Muscle layer of colon (tissue), 2 donors: Measurements from ENCODE around the gene MEF2D.

Experiments
- H3K27ac ChIP-seq: one replicate; pipeline ENCODE4 v1.7.0; 2013; ENCODE audit warnings: low read depth, mild to moderate bottlenecking, low read length, moderate library complexity
- H3K27me3 ChIP-seq, 2 donors: one replicate each; pipeline ENCODE4 v1.7.0; 2013; ENCODE audit warnings: low read length in 2 of 2, mild to moderate bottlenecking in 2 of 2; ENCODE audit not compliant: insufficient read depth in 2 of 2, control insufficient read depth in 1 of 2
- H3K36me3 ChIP-seq: one replicate; pipeline ENCODE4 v1.7.0; 2013; ENCODE audit warnings: mild to moderate bottlenecking, low read length; ENCODE audit not compliant: insufficient read depth
- H3K4me1 ChIP-seq: one replicate; pipeline ENCODE4 v1.7.0; 2013; ENCODE audit warnings: mild to moderate bottlenecking, low read length; ENCODE audit not compliant: insufficient read depth
- H3K4me3 ChIP-seq, 2 donors: one replicate each; pipeline ENCODE4 v1.7.0; 2013; ENCODE audit warnings: low read length in 2 of 2, low read depth in 1 of 2, mild to moderate bottlenecking in 1 of 2, moderate library complexity in 1 of 2
- H3K9ac ChIP-seq: one replicate; pipeline ENCODE4 v1.7.0; 2013; ENCODE audit warnings: low read length
- H3K9me3 ChIP-seq: one replicate; pipeline ENCODE4 v1.7.0; 2013; ENCODE audit warnings: mild to moderate bottlenecking, low read length
- donor health status: abdominal sarcoma.
- donor health status: Adenocarcinoma of cecum.

The MEF2D gene

DNA sequence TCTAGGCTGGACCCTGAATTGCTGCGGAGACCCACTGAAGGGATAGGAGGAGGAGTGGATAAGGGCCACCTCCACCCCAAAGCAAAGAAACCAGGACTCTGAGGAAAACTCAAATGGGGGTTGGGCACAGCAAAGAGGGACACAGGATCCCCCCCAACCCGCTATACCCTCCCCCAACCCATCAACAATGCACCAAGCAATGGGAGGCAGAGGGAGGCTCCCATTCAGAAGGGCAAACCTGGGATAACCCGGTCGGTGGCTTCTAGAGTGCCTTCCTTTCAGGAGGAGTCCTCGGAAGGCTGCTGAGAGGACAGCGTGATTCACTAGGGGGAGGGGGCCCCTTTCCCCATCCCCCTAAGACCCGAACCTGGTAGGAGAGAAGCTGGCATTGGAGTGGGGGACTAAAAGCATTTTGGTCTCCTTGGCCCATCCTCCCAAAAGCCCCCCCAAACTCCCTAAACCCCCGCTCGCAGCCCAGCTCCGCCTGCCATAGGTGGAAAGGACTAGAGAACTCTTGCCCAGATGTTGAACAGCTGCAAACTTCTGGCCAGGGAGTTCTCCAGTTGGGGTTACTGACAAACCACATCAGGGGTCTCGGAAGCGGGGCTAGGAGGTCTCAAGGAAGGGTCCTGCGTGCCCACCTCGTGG is 1.3 kb downstream of the MEF2D start:
- H3K27ac ChIP-seq, result peak overlapping the region; percentile 78
- H3K9ac ChIP-seq, result peak overlapping the region; percentile 88
- peaks cover 79% of the 10 kb centered on the region for H3K4me1 ChIP-seq
- no peaks in the 10 kb centered on the region for H3K9me3 ChIP-seq
- peaks cover 7% of the 10 kb centered on the region for H3K36me3 ChIP-seq
- no peaks in the 10 kb centered on the region for H3K27me3 ChIP-seq
- H3K4me3 ChIP-seq, result peak overlapping the region; percentile 87 to 100

DNA sequence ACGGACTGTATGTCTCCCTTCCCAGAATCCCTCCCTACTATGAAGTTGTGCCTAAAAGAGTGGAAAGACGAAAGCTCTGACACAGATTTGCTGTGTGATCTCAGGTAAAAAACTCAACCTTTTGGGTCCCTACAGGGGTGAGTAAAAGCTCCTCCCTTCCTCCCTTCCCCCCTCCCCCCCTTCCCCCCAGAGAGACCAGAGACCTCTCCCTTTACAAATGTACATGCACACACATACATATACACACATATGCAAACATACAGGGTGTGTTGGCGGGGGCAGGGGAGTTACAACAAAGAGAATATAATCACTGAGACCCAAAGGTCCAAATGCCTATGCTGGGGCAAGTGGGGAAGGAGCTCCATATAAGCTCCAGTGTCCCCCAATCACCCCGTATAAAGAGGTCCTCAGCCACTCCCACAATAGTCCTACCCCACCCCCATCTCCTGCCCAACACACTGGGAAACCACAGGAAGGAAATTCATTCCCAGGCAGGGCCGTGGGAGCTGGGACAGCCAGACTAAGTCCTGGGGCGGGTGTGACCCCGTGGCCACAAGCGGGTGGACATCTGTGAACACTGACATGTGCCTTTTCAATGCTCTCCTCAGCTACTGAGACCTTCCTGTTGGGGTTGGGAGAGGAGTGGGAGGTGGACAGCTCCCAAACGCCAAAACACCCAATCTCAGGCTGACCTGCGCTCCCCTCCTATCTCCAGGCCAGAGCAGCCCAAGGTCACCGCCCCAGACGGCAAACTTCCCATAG is 2.0 kb downstream of the MEF2D start:
- Histone ChIP-seq H3K4me3 (peak overlapping the region; percentile 87 to 100), H3K4me1 (peaks cover 79% of the 10 kb centered on the region), H3K9ac (peak overlapping the region; percentile 88), H3K36me3 (peaks cover 7% of the 10 kb centered on the region), H3K9me3 (no peaks in the 10 kb centered on the region), H3K27ac (peak overlapping the region; percentile 78), H3K27me3 (no peaks in the 10 kb centered on the region)

DNA sequence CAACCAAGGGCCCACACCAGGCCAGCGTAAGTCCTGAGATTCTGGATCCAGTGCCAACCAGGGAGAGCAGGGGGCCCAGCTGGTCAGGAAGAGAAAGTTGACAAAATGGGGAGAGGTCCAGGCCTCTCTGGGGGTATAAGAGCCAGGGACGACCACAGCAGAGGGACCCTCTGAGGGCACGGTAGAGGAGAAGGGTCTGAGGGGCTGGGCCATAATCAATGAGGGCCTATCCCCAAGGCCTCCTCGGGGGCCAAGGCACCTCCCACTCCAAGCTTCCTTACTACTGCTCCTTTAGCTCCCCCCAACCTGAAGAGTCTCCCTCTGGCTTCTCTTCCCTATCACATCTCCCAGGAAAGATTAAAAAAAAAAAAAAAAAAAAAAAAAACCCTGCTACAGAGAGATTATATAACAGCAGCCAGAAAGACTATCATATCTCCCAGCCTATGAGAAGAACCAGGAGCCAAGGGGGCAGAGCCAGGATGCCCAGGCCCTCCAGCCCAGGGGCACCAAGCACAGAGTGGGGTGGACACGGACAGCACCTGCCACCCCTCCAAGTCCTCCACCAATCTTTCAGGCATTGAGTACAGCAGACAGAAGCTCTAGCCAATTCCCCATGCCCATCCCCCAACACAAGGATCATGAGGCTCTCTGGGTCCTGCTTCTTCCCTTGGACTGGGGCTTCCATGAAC is 2.7 kb downstream of the MEF2D start:
- H3K36me3 ChIP-seq, result peaks cover 7% of the 10 kb centered on the region
- H3K4me1 ChIP-seq, result peaks cover 79% of the 10 kb centered on the region
- H3K27me3 ChIP-seq, result no peaks in the 10 kb centered on the region
- H3K9me3 ChIP-seq, result no peaks in the 10 kb centered on the region
- peak overlapping the region; percentile 88 for H3K9ac ChIP-seq
- H3K4me3 ChIP-seq, result peak overlapping the region; percentile 87 to 100
- peak overlapping the region; percentile 78 for H3K27ac ChIP-seq

DNA sequence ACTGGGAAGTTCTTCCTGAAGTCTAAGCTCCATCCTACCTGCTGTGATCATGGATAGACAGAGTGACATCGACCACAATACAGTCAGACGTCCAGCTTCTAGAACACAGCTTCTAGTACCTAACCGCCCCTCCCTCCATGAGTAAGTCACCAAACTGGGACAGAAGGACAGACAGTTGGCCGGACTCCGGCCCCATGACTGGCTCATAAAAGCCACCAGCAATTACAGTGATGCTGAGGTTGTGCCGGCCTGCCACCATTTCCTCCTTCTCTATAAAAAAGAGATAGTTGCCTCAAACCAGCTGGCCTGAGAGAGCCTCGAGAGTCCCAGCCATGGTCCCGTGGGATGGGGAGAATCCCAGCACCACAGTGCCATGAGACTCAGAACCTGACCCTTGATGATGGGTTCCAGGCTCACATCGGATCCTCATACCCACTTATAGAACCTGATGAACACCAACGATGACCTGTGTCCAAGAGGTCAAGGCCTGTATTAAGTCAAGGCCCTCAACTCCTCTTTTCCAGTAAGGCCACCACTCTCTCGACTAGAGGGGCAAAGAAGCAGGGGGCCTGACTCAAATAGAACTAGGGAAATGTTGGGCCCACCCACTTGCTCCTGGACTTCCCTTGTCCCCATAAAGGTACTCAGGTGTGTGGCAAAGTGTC is 3.4 kb downstream of the MEF2D start:
- H3K9me3 ChIP-seq, result no peaks in the 10 kb centered on the region
- H3K36me3 ChIP-seq, result peaks cover 7% of the 10 kb centered on the region
- peak overlapping the region; percentile 50 for H3K9ac ChIP-seq
- no peaks in the 10 kb centered on the region for H3K27me3 ChIP-seq
- H3K4me3 ChIP-seq, result peak overlapping the region in 1 of 2 donors; percentile 87
- peaks cover 79% of the 10 kb centered on the region for H3K4me1 ChIP-seq
- H3K27ac ChIP-seq, result peak overlapping the region; percentile 78

DNA sequence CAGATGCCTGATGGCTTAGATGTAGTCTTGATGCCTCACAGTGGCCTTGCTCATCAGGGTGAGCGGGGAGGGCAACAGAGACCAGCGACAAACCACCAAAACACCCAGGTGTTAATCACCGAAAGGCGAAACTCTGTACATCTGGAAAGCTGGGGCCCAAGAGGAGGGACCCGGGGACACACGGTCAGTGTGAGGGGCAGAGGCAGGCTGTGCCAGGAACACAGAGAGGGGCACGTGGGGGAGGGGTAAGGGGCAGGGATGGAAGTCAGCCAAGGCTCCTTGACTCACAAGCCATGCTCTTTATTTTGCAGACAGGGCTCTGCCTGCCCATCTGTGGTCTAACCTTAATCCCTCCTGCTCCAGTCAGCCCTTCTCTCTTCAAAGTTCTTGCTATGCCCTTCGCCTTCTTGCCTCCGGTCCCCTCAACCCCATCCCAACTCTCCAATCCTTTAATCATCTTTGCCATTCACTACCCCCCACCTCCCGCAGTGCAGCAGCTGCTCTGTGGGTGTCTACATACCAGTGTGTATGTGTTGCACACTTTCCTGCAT is 4.3 kb downstream of the MEF2D start:
- Histone ChIP-seq H3K36me3 (peaks cover 7% of the 10 kb centered on the region), H3K9me3 (no peaks in the 10 kb centered on the region), H3K4me3 (peak overlapping the region; percentile 13 to 87), H3K27me3 (no peaks in the 10 kb centered on the region), H3K9ac (peak overlapping the region; percentile 50), H3K27ac (peak overlapping the region; percentile 78), H3K4me1 (peaks cover 80% of the 10 kb centered on the region)

DNA sequence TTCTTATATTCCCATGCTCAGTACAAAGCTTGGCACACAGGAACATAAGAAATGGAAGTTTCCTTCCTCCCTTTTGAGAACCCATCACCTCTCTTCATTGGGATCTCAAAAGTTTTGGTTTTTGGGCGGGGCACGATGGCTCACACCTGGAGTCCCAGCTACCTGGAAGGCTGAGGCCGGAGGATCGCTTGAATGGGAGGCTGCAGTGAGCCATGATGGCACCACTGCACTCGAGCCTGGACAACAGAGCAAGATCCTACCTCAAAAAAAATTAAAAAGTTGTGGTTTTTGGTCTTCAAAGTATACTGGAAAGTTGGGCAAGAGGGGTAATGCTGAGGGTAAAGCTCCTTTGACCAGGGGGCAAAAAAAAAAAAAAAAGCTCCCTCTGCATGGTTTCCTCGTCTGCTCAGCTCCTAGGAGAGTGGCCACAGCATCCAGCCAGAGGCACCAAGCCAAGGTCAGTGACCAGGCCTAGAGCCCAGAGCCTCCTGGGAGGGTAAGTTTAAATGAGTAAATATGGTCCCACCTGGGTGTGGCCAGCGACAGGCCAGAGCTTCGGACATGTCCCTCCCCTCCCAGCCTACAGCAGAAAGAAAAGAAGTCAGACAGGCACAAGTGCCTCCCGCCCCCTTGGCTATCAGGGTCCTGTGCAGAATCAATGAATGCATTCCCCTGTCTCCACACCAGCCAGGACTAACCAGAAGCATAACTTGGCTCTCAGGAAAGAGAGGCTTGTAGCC is 5.0 kb downstream of the MEF2D start:
- H3K27me3 ChIP-seq, result no peaks in the 10 kb centered on the region
- peaks cover 87% of the 10 kb centered on the region for H3K4me1 ChIP-seq
- H3K36me3 ChIP-seq, result peaks cover 7% of the 10 kb centered on the region
- peak overlapping the region; percentile 13 to 87 for H3K4me3 ChIP-seq
- peak overlapping the region; percentile 50 for H3K9ac ChIP-seq
- H3K9me3 ChIP-seq, result no peaks in the 10 kb centered on the region
- H3K27ac ChIP-seq, result peak overlapping the region; percentile 78

DNA sequence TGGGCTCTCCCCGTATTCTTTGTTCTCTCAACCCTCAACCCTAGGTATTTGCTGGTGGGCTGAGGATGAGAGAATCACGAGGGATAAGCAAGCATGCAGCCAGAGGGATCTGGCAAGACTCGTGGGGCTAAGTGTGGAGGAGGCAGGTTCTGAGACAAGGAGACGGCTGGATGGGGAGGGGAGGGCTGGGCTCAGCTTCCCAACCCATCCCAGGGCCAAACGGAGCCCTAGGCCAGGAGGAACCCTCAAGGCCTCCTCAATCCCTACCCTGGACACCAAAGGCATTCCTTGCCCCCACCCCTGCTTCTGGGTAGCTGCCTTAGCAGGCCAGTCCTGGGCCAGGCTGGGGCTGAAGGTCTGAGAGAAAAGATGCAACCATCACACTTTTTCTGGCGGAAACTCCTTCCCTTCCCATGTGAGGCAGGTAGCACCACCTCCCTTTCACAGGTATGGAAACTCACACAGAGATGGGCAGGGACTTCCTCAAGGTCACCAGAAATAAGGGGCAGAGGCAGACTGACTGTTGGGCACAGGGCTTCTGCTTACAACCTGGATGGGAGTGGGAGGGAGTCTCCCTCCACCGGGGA is 6.2 kb downstream of the MEF2D start:
- Histone ChIP-seq H3K27ac (peak overlapping the region; percentile 4), H3K4me3 (peak overlapping the region in 1 of 2 donors; percentile 6), H3K9me3 (no peaks in the 10 kb centered on the region), H3K36me3 (peaks cover 7% of the 10 kb centered on the region), H3K9ac (peak overlapping the region; percentile 50), H3K27me3 (no peaks in the 10 kb centered on the region), H3K4me1 (peaks cover 99% of the 10 kb centered on the region)

DNA sequence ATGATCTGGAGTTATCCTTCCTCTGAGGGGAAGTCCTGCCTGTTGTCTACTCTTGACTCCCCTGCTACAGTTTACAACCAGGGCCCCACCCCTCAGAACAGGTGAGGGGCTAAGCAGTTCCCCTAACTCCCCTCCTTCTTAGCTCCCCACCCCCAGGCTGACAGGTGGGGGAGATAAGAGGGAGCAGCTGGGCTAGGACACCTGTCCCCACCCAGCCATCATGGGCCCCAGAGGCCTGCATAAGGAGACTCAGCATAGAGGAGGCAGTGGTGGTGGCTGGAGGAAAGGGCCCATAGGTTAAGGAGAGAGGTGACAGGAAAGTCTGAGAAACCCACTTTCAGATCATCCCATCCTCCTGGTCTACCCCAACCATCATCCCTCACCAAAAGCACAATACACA is 6.8 kb downstream of the MEF2D start:
- H3K9ac ChIP-seq, result peak overlapping the region; percentile 39
- no peaks in the 10 kb centered on the region for H3K27me3 ChIP-seq
- H3K4me1 ChIP-seq, result peaks cover 100% of the 10 kb centered on the region
- H3K27ac ChIP-seq, result peak overlapping the region; percentile 61
- no peaks in the 10 kb centered on the region for H3K9me3 ChIP-seq
- H3K36me3 ChIP-seq, result peaks cover 8% of the 10 kb centered on the region
- H3K4me3 ChIP-seq, result peak overlapping the region in 1 of 2 donors; percentile 6

DNA sequence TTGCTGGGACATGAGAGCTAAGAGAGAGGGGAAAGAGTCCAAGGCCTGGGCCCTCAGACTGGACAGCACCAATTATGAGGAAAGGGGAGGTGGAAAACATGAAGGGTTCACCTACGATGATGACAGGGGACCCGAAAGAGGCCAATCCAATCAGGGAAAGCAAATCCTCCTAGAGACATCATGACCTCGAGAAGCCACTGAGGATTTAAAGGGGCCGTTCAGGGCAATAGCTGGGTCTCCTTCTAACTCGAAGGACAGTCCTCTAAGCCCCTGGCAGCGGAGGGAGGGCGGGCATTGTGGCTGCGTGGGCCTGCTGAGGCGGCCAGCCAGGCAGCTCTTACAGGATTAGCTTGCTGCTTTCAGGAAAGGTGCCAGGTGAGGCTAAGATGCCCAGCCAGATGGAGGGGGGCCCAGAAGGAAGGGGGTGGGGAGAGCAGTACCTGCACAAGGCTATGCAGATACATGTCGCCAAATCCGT is 7.4 kb downstream of the MEF2D start:
- H3K36me3 ChIP-seq, result peaks cover 12% of the 10 kb centered on the region
- no peaks in the 10 kb centered on the region for H3K27me3 ChIP-seq
- H3K4me1 ChIP-seq, result peaks cover 100% of the 10 kb centered on the region
- peak overlapping the region in 1 of 2 donors; percentile 6 for H3K4me3 ChIP-seq
- H3K9me3 ChIP-seq, result no peaks in the 10 kb centered on the region
- peak overlapping the region; percentile 61 for H3K27ac ChIP-seq
- H3K9ac ChIP-seq, result peak overlapping the region; percentile 39

DNA sequence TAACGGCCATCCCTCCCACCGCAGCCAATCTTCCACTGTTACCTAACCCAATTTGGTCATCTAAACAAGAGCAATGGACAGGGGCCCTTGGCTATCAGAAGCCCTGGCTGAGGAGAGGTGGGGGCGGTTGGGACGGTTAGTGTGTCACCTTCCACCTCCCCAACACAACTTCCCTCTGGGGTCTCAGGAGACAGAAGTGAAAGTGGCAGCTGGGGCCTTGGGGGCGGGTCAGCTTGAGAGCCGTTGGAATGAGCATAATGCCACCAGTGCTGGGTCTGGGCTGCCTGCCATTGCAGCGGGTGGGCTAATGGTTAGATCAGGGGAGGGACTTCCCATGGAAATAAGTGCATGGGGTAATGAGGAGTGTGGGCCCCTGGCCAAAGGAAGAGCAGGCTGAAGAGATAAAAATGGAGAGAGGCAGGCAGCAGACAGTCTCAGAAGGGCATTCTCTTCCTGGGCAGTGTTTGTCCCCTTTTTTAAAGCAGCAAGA is 7.9 kb downstream of the MEF2D start:
- peaks cover 100% of the 10 kb centered on the region for H3K4me1 ChIP-seq
- no peaks in the 10 kb centered on the region for H3K9me3 ChIP-seq
- no peak overlapping the region for H3K4me3 ChIP-seq
- H3K27ac ChIP-seq, result peak overlapping the region; percentile 61
- H3K9ac ChIP-seq, result peak overlapping the region; percentile 39
- H3K36me3 ChIP-seq, result peaks cover 12% of the 10 kb centered on the region
- no peaks in the 10 kb centered on the region for H3K27me3 ChIP-seq
